Trophoblast cell (in vitro differentiated cells and primary cell): Measurements from ENCODE around the gene MUC5B.

ENCODE experiments used
- DNase-seq, 2 donors: peaks; one replicate each; pipeline ENCODE4 v3.0.0-alpha.2; 2016
- H2AFZ ChIP-seq: 2 replicates; pipeline ENCODE4 v1.6.1; 2013; ENCODE audit warnings: low read length, moderate library complexity, mild to moderate bottlenecking; ENCODE audit not compliant: insufficient read depth, poor library complexity
- H2AK5ac ChIP-seq: 2 replicates; pipeline ENCODE4 v1.6.1; 2013; ENCODE audit warnings: mild to moderate bottlenecking, low read length
- H2BK120ac ChIP-seq: 2 replicates; pipeline ENCODE4 v1.6.1; 2013; ENCODE audit warnings: low read length, mild to moderate bottlenecking, moderate library complexity; ENCODE audit not compliant: insufficient read depth, poor library complexity
- H2BK12ac ChIP-seq: 2 replicates; pipeline ENCODE4 v1.6.1; 2013; ENCODE audit warnings: mild to moderate bottlenecking, low read length, moderate library complexity
- H2BK5ac ChIP-seq: 2 replicates; pipeline ENCODE4 v1.6.1; 2013; ENCODE audit warnings: low read length, low read depth, moderate library complexity, mild to moderate bottlenecking; ENCODE audit not compliant: poor library complexity
- H3K14ac ChIP-seq: 2 replicates; pipeline ENCODE4 v1.6.1; 2013; ENCODE audit warnings: mild to moderate bottlenecking, low read length
- H3K18ac ChIP-seq: 2 replicates; pipeline ENCODE4 v1.6.1; 2013; ENCODE audit warnings: mild to moderate bottlenecking, low read length
- H3K23ac ChIP-seq: 2 replicates; pipeline ENCODE4 v1.6.1; 2013; ENCODE audit warnings: low read length
- H3K27ac ChIP-seq: 2 replicates; pipeline ENCODE4 v1.5.1; 2013; ENCODE audit warnings: low read depth, mild to moderate bottlenecking, inconsistent platforms, low read length, moderate library complexity
- H3K27me3 ChIP-seq: 2 replicates; pipeline ENCODE4 v1.6.1; 2013; ENCODE audit warnings: inconsistent platforms, mild to moderate bottlenecking, low read length, moderate library complexity; ENCODE audit not compliant: insufficient read depth
- H3K36me3 ChIP-seq, 2 experiments: 1 replicate in 1 of 2; 2 replicates in 1 of 2; pipeline ENCODE4 v1.6.1; 2013; ENCODE audit warnings: low read length in 2 of 2, mild to moderate bottlenecking in 2 of 2, moderate library complexity in 1 of 2; ENCODE audit not compliant: insufficient read depth in 2 of 2, control insufficient read depth in 1 of 2
- H3K4ac ChIP-seq: 2 replicates; pipeline ENCODE4 v1.6.1; 2013; ENCODE audit warnings: low read depth, mild to moderate bottlenecking, low read length, moderate library complexity
- H3K4me1 ChIP-seq, 2 experiments: 1 replicate in 1 of 2; 2 replicates in 1 of 2; pipeline ENCODE4 v1.6.1; 2013; ENCODE audit warnings: low read length in 2 of 2, mild to moderate bottlenecking in 2 of 2, moderate library complexity in 1 of 2; ENCODE audit not compliant: insufficient read depth in 2 of 2, control insufficient read depth in 1 of 2
- H3K4me2 ChIP-seq: 2 replicates; pipeline ENCODE4 v1.6.1; 2013; ENCODE audit warnings: inconsistent platforms, mild to moderate bottlenecking, low read length, moderate library complexity
- H3K4me3 ChIP-seq: 2 replicates; pipeline ENCODE4 v1.5.1; 2013; ENCODE audit warnings: mild to moderate bottlenecking, low read depth, low read length, inconsistent platforms
- H3K79me1 ChIP-seq: one replicate; pipeline ENCODE4 v1.6.1; 2013; ENCODE audit warnings: low read length
- H3K79me2 ChIP-seq: 2 replicates; pipeline ENCODE4 v1.6.1; 2013; ENCODE audit warnings: low read length, mild to moderate bottlenecking; ENCODE audit not compliant: control insufficient read depth, insufficient read depth, poor library complexity
- H3K9ac ChIP-seq: 2 replicates; pipeline ENCODE4 v1.6.1; 2013; ENCODE audit warnings: mild to moderate bottlenecking, low read length
- H3K9me3 ChIP-seq: 2 replicates; pipeline ENCODE4 v1.6.1; 2013; ENCODE audit warnings: low read depth, mild to moderate bottlenecking, control low read depth, inconsistent platforms, low read length; ENCODE audit not compliant: insufficient read depth
- H4K12ac ChIP-seq: 2 replicates; pipeline ENCODE4 v1.6.1; 2013; ENCODE audit warnings: low read depth, mild to moderate bottlenecking, low read length, moderate library complexity
- H4K8ac ChIP-seq: 2 replicates; pipeline ENCODE4 v1.6.1; 2013; ENCODE audit warnings: low read depth, mild to moderate bottlenecking, low read length, moderate library complexity
- H4K91ac ChIP-seq: one replicate; pipeline ENCODE4 v1.6.1; 2013; ENCODE audit warnings: low read depth, mild to moderate bottlenecking, low read length, moderate library complexity
- WGBS: extraction: QIAGEN DNeasy Blood & Tissue Kit; methylation state at CpG from one replicate; pipeline ENCODE4 v1.1.7; 2013; ENCODE audit warnings: missing lambda C conversion rate; ENCODE audit not compliant: insufficient read length, insufficient coverage; ENCODE audit errors: extremely low coverage; 5-methylcytosine and 5-hydroxymethylcytosine counted together

Gene MUC5B

GRCh38 chr11:1228921-1229451 lies 6.1 kb downstream of the MUC5B start:
- no peak overlapping the region for H3K4me3 ChIP-seq
- no peaks in the 10 kb centered on the region for H3K79me1 ChIP-seq
- H2BK12ac ChIP-seq: no peak overlapping the region
- DNase-seq: no peak
- no peak overlapping the region for H2BK5ac ChIP-seq
- no peaks in the 10 kb centered on the region for H3K36me3 ChIP-seq
- no peak overlapping the region for H2AK5ac ChIP-seq
- no peak overlapping the region for H2BK120ac ChIP-seq
- H3K27me3 ChIP-seq: no peaks in the 10 kb centered on the region
- peaks cover 5% of the 10 kb centered on the region for H3K9me3 ChIP-seq
- no peak overlapping the region for H4K8ac ChIP-seq
- H3K4ac ChIP-seq: no peak overlapping the region
- H4K12ac ChIP-seq: no peak overlapping the region
- H3K14ac ChIP-seq: no peak overlapping the region
- H3K23ac ChIP-seq: no peak overlapping the region
- no peak overlapping the region for H3K27ac ChIP-seq
- no peak overlapping the region for H3K9ac ChIP-seq
- WGBS: no CpG with 5 or more reads among the region's 18 CpGs
- H2AFZ ChIP-seq: no peak overlapping the region
- H3K18ac ChIP-seq: no peak overlapping the region
- no peaks in the 10 kb centered on the region for H3K4me1 ChIP-seq
- H4K91ac ChIP-seq: no peak overlapping the region
- no peaks in the 10 kb centered on the region for H3K79me2 ChIP-seq
- H3K4me2 ChIP-seq: no peak overlapping the region

GRCh38 chr11:1229471-1230120 lies 6.7 kb downstream of the MUC5B start:
- WGBS: no CpG with 5 or more reads among the region's 27 CpGs
- H3K27me3 ChIP-seq: no peaks in the 10 kb centered on the region
- peaks cover 3% of the 10 kb centered on the region for H3K9me3 ChIP-seq
- H4K12ac ChIP-seq: no peak overlapping the region
- H2AFZ ChIP-seq: no peak overlapping the region
- H2BK5ac ChIP-seq: no peak overlapping the region
- no peak overlapping the region for H3K23ac ChIP-seq
- no peaks in the 10 kb centered on the region for H3K79me1 ChIP-seq
- no peaks in the 10 kb centered on the region for H3K4me1 ChIP-seq
- no peaks in the 10 kb centered on the region for H3K36me3 ChIP-seq
- no peak overlapping the region for H2AK5ac ChIP-seq
- no peak overlapping the region for H3K4me2 ChIP-seq
- no peak for DNase-seq
- no peak overlapping the region for H3K27ac ChIP-seq
- no peak overlapping the region for H3K4ac ChIP-seq
- H3K79me2 ChIP-seq: no peaks in the 10 kb centered on the region
- no peak overlapping the region for H3K4me3 ChIP-seq
- no peak overlapping the region for H4K8ac ChIP-seq
- H3K14ac ChIP-seq: no peak overlapping the region
- no peak overlapping the region for H2BK120ac ChIP-seq
- H3K9ac ChIP-seq: no peak overlapping the region
- H4K91ac ChIP-seq: no peak overlapping the region
- no peak overlapping the region for H3K18ac ChIP-seq
- no peak overlapping the region for H2BK12ac ChIP-seq

GRCh38 chr11:1230121-1230455 lies 7.2 kb downstream of the MUC5B start:
- Histone ChIP-seq H3K4me2 (no peak overlapping the region), H3K79me1 (no peaks in the 10 kb centered on the region), H3K4ac (no peak overlapping the region), H3K9ac (no peak overlapping the region), H3K9me3 (peaks cover 3% of the 10 kb centered on the region), H4K12ac (no peak overlapping the region), H2BK5ac (no peak overlapping the region), H3K18ac (no peak overlapping the region), H2BK120ac (no peak overlapping the region), H3K27ac (no peak overlapping the region), H2AFZ (no peak overlapping the region), H2AK5ac (no peak overlapping the region), H3K4me3 (no peak overlapping the region), H3K36me3 (no peaks in the 10 kb centered on the region), H3K27me3 (no peaks in the 10 kb centered on the region), H2BK12ac (no peak overlapping the region), H3K4me1 (no peaks in the 10 kb centered on the region), H3K79me2 (no peaks in the 10 kb centered on the region), H3K23ac (no peak overlapping the region), H4K91ac (no peak overlapping the region), H3K14ac (no peak overlapping the region), H4K8ac (no peak overlapping the region)
- WGBS: no CpG with 5 or more reads among the region's 5 CpGs
- DNase-seq: no peak

GRCh38 chr11:1230456-1231395 lies 7.9 kb downstream of the MUC5B start:
- Histone ChIP-seq H3K9me3 (peaks cover 1% of the 10 kb centered on the region), H3K14ac (no peak overlapping the region), H3K4me1 (no peaks in the 10 kb centered on the region), H3K27ac (no peak overlapping the region), H3K79me2 (no peaks in the 10 kb centered on the region), H3K9ac (no peak overlapping the region), H2AFZ (no peak overlapping the region), H3K27me3 (no peaks in the 10 kb centered on the region), H4K91ac (no peak overlapping the region), H2BK5ac (no peak overlapping the region), H3K23ac (no peak overlapping the region), H2AK5ac (no peak overlapping the region), H3K4me2 (no peak overlapping the region), H3K4ac (no peak overlapping the region), H4K12ac (no peak overlapping the region), H2BK120ac (no peak overlapping the region), H3K18ac (no peak overlapping the region), H3K36me3 (no peaks in the 10 kb centered on the region), H2BK12ac (no peak overlapping the region), H3K4me3 (no peak overlapping the region), H3K79me1 (no peaks in the 10 kb centered on the region), H4K8ac (no peak overlapping the region)
- peak in 1 of 2 donors; percentile 42 for DNase-seq
- no CpG with 5 or more reads among the region's 45 CpGs for WGBS
